ENCODE results near the gene STAG2. TPM values are rescaled to one million over a fixed set of nuclear protein-coding genes. Genes with fewer than 3 reads are reported as not detected.

Gene STAG2
- total RNA-seq, 2 donors from 2014 or later, result 73.7 to 130 TPM

DNA sequence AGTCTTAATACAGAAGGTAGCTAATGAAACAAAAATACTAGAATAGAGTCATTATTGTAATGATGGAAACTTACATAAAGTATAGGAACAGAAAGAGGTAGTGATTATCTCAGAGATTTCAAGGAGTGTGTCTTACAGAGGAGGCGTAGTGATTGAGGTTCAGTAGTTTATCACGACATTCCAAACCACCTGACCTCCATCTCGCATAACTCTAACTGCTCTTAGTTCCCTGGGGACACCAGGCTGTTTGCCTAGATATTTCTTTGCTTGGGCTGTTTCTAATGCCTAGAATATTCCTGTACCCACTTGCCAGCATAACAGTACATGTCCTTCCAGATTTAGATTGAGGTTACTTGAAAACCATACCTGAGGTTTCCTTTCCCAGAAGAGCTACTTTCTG lies 29.1 kb downstream of the STAG2 start:
- Mint-ChIP-seq H3K27ac (no peak overlapping the region), H3K4me1 (peaks cover 26% of the 10 kb centered on the region), H3K4me3 (no peak overlapping the region), H3K36me3 (ENCODE audit: low read depth) (peaks cover 13% of the 10 kb centered on the region), H3K27me3 (ENCODE audit: insufficient read depth) (no peaks in the 10 kb centered on the region), H3K9me3 (peaks cover 2% of the 10 kb centered on the region)
- Histone ChIP-seq H3K9me3 (ENCODE audit: control insufficient read depth, low read length) (no peaks in the 10 kb centered on the region), H3K4me3 (ENCODE audit: low read length) (no peak overlapping the region), H3K9ac (ENCODE audit: extremely low read depth, low read length, poor library complexity, severe bottlenecking) (no peak overlapping the region), H3K4me1 (ENCODE audit: control insufficient read depth, insufficient read depth, low read length) (no peaks in the 10 kb centered on the region), H3K27ac (ENCODE audit: low read depth, low read length) (no peak overlapping the region), H3K27me3 (ENCODE audit: control insufficient read depth, insufficient read depth, low read length, poor library complexity, severe bottlenecking) (no peaks in the 10 kb centered on the region), H3K36me3 (ENCODE audit: control insufficient read depth, insufficient read depth, low read length) (no peaks in the 10 kb centered on the region)
- WGBS, 2 experiments (ENCODE audit: insufficient coverage in 1 of 2, insufficient read length in 1 of 2), result 100% methylated on average over 1 to 3 of the region's 3 CpGs
- TF ChIP-seq, protein P1, sequence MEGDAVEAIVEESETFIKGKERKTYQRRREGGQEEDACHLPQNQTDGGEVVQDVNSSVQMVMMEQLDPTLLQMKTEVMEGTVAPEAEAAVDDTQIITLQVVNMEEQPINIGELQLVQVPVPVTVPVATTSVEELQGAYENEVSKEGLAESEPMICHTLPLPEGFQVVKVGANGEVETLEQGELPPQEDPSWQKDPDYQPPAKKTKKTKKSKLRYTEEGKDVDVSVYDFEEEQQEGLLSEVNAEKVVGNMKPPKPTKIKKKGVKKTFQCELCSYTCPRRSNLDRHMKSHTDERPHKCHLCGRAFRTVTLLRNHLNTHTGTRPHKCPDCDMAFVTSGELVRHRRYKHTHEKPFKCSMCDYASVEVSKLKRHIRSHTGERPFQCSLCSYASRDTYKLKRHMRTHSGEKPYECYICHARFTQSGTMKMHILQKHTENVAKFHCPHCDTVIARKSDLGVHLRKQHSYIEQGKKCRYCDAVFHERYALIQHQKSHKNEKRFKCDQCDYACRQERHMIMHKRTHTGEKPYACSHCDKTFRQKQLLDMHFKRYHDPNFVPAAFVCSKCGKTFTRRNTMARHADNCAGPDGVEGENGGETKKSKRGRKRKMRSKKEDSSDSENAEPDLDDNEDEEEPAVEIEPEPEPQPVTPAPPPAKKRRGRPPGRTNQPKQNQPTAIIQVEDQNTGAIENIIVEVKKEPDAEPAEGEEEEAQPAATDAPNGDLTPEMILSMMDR (conservative IDR thresholded peaks at IDR 0.05), result no peak
- no peak for DNase-seq

DNA sequence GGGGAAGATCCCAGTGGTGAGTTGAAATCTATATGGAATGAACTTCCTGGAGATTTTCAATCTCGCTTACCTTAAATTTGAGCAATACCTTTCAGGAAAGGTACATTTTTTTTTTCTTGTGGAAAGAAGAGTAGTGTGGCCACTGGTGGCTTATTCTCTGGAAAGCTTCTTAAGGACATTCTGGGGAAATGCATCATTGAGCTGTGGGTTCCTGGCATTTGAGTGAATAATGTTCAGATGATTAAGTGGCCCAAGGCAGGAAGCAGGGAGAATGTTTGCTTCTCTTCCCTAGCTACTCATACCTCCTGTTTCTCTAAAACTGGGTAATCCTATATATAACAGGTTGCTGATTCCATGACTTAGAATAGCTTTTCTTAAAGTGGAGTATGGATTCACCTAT lies 31.8 kb downstream of the STAG2 start:
- Mint-ChIP-seq H3K36me3 (ENCODE audit: low read depth) (peaks cover 21% of the 10 kb centered on the region), H3K27ac (no peak overlapping the region), H3K4me1 (peaks cover 16% of the 10 kb centered on the region), H3K27me3 (ENCODE audit: insufficient read depth) (no peaks in the 10 kb centered on the region), H3K9me3 (peaks cover 3% of the 10 kb centered on the region), H3K4me3 (no peak overlapping the region)
- Histone ChIP-seq H3K27ac (ENCODE audit: low read depth, low read length) (no peak overlapping the region), H3K27me3 (ENCODE audit: control insufficient read depth, insufficient read depth, low read length, poor library complexity, severe bottlenecking) (no peaks in the 10 kb centered on the region), H3K4me3 (ENCODE audit: low read length) (no peak overlapping the region), H3K9ac (ENCODE audit: extremely low read depth, low read length, poor library complexity, severe bottlenecking) (no peak overlapping the region), H3K4me1 (ENCODE audit: control insufficient read depth, insufficient read depth, low read length) (no peaks in the 10 kb centered on the region), H3K9me3 (ENCODE audit: control insufficient read depth, low read length) (no peaks in the 10 kb centered on the region), H3K36me3 (ENCODE audit: control insufficient read depth, insufficient read depth, low read length) (no peaks in the 10 kb centered on the region)
- no peak for DNase-seq
- TF ChIP-seq, protein P1 (conservative IDR thresholded peaks at IDR 0.05), result no peak
- WGBS, 2 experiments (ENCODE audit: insufficient coverage in 1 of 2, insufficient read length in 1 of 2), result 88% methylated on average over 1 of the region's 1 CpG; no CpG with 5 or more reads in 1 of the 2 experiments

DNA sequence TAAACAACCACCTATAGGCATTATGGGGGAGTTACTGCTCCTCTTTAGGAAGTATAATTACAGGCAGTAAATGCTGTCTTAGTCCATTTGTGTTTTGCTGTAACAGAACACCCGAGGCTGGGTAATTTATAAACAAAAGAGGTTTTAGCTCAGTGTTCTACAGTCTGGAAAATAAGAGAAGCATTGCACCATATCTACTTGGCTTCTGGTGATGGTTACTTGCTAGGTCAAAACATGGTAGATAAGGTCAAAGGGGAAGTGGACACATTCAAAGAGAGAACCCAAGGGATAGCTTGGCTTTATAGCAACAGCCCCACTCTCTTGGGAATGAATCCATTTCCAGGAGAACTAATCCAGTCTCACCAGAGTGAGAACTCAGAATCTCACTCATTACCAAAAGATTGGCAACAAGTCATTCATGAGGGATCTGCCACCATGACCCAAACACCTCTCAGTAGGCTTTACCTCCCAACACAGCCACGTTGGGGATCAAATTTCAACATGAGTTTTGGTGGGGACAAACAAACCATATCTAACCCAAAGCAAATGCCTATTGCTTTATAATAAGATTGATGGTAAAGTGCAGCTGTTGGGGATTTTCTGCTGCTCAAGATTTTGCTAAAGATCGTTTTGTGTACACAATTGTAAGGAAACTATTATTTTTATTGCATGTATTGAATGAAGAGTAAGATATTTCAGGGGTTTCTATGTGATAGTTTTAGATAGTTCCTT lies 32.6 kb downstream of the STAG2 start:
- no peak overlapping the region for H3K4me3 ChIP-seq (ENCODE audit: low read length)
- peaks cover 4% of the 10 kb centered on the region for H3K9me3 Mint-ChIP-seq

More for the DNA sequence above, 32.6 kb downstream of the STAG2 start:
- TF ChIP-seq, protein P1 (conservative IDR thresholded peaks at IDR 0.05), result no peak
- 83% methylated on average over 3 of the region's 3 CpGs; no CpG with 5 or more reads in 1 of the 2 experiments for WGBS, 2 experiments (ENCODE audit: insufficient coverage in 1 of 2, insufficient read length in 1 of 2)
- no peaks in the 10 kb centered on the region for H3K27me3 Mint-ChIP-seq (ENCODE audit: insufficient read depth)
- no peak for DNase-seq
- no peaks in the 10 kb centered on the region for H3K27me3 ChIP-seq (ENCODE audit: control insufficient read depth, insufficient read depth, low read length, poor library complexity, severe bottlenecking)
- H3K27ac ChIP-seq (ENCODE audit: low read depth, low read length), result no peak overlapping the region
- no peak overlapping the region for H3K27ac Mint-ChIP-seq
- no peaks in the 10 kb centered on the region for H3K36me3 ChIP-seq (ENCODE audit: control insufficient read depth, insufficient read depth, low read length)
- no peaks in the 10 kb centered on the region for H3K4me1 ChIP-seq (ENCODE audit: control insufficient read depth, insufficient read depth, low read length)
- peaks cover 10% of the 10 kb centered on the region for H3K4me1 Mint-ChIP-seq
- H3K36me3 Mint-ChIP-seq (ENCODE audit: low read depth), result peaks cover 20% of the 10 kb centered on the region
- no peak overlapping the region for H3K9ac ChIP-seq (ENCODE audit: extremely low read depth, low read length, poor library complexity, severe bottlenecking)
- H3K9me3 ChIP-seq (ENCODE audit: control insufficient read depth, low read length), result no peaks in the 10 kb centered on the region
- no peak overlapping the region for H3K4me3 Mint-ChIP-seq
